MM.1S (cell line): ENCODE data around the gene ALG6.

Experiments used
- CTCF ChIP-seq: fragments of 300-600 bp; sonication (generic); IDR thresholded peaks from 2 replicates; pipeline ENCODE4 v1.5.1; 2016; ENCODE audit warnings: antibody characterized with exemption, low read length, mixed read lengths
- EZH2 ChIP-seq: fragments of 300-600 bp; sonication (generic); optimal IDR thresholded peaks from 2 replicates; pipeline ENCODE3; 2017; ENCODE audit warnings: low read depth, mild to moderate bottlenecking, antibody characterized with exemption, low read length, mixed read lengths
- EZH2phosphoT487 ChIP-seq: fragments of 300-600 bp; sonication (generic); IDR thresholded peaks from 2 replicates; pipeline ENCODE4 v1.6.1; 2018; ENCODE audit warnings: antibody characterized with exemption, low read length

- no peak for TF ChIP-seq EZH2phosphoT487
- no peak for TF ChIP-seq CTCF
- TF ChIP-seq EZH2: no peak
These were observed 5.4 kb upstream of the ALG6 start for GRCh38 chr1:63362073-63362472.
